ENCODE results near the gene UBE2N.

DNA sequence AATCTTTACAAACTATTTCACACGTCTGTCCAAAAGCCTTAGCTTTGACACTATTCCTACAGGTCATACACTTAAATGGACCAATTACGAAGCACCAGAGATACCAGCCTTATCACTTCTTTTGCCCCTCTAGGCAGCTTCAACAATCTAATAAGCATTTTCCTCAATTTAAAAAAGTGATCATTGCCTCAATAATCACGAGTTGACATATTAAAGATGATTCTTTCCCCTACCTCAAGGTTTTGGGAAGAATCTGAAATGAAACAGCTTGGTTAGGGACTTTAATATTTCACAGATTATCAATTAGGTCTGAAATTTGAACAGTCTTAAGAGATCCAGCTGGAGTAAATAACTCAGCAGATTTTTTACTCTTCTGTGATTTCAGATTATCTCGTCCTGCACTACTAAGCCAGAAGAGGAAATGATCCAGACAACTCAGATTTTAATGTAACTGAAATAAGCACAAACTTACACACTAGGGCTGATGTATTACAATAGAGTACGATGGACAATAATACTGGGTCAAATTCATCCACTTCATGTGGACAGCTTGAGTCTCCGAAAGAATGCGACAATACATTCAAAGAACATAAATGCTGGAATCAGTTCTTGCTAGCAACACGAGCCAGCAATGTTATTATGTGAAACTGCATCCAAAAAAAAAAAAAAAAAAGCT lies 15.9 kb downstream of the UBE2N start:
- TF ChIP-seq POLR2A (IDR thresholded peaks at IDR 0.05; ENCODE audit: low read depth, low read length) (no peak), SIN3A (IDR thresholded peaks at IDR 0.05; ENCODE audit: low read depth, low read length) (no peak), RAD21 (IDR thresholded peaks at IDR 0.05; ENCODE audit: insufficient read depth, low read depth, low read length) (no peak), HCFC1 (IDR thresholded peaks at IDR 0.05; ENCODE audit: low read length) (no peak), EZH2 (IDR thresholded peaks at IDR 0.05; ENCODE audit: borderline replicate concordance, control insufficient read depth, low read depth, low read length) (no peak), STAT1 (conservative IDR thresholded peaks at IDR 0.05) (no peak), HDAC2 (IDR thresholded peaks at IDR 0.05) (no peak), BRCA1 (IDR thresholded peaks at IDR 0.05; ENCODE audit: low read depth, low read length) (no peak), CBX5 (IDR thresholded peaks at IDR 0.05; ENCODE audit: low read depth) (no peak)
- TF ChIP-seq, protein P1, sequence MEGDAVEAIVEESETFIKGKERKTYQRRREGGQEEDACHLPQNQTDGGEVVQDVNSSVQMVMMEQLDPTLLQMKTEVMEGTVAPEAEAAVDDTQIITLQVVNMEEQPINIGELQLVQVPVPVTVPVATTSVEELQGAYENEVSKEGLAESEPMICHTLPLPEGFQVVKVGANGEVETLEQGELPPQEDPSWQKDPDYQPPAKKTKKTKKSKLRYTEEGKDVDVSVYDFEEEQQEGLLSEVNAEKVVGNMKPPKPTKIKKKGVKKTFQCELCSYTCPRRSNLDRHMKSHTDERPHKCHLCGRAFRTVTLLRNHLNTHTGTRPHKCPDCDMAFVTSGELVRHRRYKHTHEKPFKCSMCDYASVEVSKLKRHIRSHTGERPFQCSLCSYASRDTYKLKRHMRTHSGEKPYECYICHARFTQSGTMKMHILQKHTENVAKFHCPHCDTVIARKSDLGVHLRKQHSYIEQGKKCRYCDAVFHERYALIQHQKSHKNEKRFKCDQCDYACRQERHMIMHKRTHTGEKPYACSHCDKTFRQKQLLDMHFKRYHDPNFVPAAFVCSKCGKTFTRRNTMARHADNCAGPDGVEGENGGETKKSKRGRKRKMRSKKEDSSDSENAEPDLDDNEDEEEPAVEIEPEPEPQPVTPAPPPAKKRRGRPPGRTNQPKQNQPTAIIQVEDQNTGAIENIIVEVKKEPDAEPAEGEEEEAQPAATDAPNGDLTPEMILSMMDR (IDR thresholded peaks at IDR 0.05 in 2 of 3, conservative IDR thresholded peaks at IDR 0.05 in 1 of 3; ENCODE audit: control insufficient read depth in 2 of 3, extremely low read depth in 1 of 3, insufficient read depth in 1 of 3, low read depth in 3 of 3, low read length in 3 of 3) = no peak
- TF ChIP-seq, protein P2, sequence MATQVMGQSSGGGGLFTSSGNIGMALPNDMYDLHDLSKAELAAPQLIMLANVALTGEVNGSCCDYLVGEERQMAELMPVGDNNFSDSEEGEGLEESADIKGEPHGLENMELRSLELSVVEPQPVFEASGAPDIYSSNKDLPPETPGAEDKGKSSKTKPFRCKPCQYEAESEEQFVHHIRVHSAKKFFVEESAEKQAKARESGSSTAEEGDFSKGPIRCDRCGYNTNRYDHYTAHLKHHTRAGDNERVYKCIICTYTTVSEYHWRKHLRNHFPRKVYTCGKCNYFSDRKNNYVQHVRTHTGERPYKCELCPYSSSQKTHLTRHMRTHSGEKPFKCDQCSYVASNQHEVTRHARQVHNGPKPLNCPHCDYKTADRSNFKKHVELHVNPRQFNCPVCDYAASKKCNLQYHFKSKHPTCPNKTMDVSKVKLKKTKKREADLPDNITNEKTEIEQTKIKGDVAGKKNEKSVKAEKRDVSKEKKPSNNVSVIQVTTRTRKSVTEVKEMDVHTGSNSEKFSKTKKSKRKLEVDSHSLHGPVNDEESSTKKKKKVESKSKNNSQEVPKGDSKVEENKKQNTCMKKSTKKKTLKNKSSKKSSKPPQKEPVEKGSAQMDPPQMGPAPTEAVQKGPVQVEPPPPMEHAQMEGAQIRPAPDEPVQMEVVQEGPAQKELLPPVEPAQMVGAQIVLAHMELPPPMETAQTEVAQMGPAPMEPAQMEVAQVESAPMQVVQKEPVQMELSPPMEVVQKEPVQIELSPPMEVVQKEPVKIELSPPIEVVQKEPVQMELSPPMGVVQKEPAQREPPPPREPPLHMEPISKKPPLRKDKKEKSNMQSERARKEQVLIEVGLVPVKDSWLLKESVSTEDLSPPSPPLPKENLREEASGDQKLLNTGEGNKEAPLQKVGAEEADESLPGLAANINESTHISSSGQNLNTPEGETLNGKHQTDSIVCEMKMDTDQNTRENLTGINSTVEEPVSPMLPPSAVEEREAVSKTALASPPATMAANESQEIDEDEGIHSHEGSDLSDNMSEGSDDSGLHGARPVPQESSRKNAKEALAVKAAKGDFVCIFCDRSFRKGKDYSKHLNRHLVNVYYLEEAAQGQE (IDR thresholded peaks at IDR 0.05; ENCODE audit: low read depth, low read length) = no peak
- TF ChIP-seq, protein P3, sequence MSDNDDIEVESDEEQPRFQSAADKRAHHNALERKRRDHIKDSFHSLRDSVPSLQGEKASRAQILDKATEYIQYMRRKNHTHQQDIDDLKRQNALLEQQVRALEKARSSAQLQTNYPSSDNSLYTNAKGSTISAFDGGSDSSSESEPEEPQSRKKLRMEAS (IDR thresholded peaks at IDR 0.05; ENCODE audit: low read depth, low read length) = no peak
- TF ChIP-seq, protein P4, sequence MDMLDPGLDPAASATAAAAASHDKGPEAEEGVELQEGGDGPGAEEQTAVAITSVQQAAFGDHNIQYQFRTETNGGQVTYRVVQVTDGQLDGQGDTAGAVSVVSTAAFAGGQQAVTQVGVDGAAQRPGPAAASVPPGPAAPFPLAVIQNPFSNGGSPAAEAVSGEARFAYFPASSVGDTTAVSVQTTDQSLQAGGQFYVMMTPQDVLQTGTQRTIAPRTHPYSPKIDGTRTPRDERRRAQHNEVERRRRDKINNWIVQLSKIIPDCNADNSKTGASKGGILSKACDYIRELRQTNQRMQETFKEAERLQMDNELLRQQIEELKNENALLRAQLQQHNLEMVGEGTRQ (IDR thresholded peaks at IDR 0.05; ENCODE audit: borderline replicate concordance, low read depth, low read length) = no peak
